HG03135 (cell line): ENCODE results near the gene MLLT1.
"Not testable (repeated sequence)": the region's sequence is repeated elsewhere in the genome, so short reads cannot be mapped to it uniquely, and the experiment has no call there.

Source experiments
- ATAC-seq: cut with Tn5 transposase; IDR thresholded peaks from one replicate; pipeline ENCODE4 v1.9.1; 2021; ENCODE audit warnings: mild to moderate bottlenecking, moderate library complexity; ENCODE audit not compliant: unreplicated experiment

MLLT1 gene, protein sequence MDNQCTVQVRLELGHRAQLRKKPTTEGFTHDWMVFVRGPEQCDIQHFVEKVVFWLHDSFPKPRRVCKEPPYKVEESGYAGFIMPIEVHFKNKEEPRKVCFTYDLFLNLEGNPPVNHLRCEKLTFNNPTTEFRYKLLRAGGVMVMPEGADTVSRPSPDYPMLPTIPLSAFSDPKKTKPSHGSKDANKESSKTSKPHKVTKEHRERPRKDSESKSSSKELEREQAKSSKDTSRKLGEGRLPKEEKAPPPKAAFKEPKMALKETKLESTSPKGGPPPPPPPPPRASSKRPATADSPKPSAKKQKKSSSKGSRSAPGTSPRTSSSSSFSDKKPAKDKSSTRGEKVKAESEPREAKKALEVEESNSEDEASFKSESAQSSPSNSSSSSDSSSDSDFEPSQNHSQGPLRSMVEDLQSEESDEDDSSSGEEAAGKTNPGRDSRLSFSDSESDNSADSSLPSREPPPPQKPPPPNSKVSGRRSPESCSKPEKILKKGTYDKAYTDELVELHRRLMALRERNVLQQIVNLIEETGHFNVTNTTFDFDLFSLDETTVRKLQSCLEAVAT

DNA sequence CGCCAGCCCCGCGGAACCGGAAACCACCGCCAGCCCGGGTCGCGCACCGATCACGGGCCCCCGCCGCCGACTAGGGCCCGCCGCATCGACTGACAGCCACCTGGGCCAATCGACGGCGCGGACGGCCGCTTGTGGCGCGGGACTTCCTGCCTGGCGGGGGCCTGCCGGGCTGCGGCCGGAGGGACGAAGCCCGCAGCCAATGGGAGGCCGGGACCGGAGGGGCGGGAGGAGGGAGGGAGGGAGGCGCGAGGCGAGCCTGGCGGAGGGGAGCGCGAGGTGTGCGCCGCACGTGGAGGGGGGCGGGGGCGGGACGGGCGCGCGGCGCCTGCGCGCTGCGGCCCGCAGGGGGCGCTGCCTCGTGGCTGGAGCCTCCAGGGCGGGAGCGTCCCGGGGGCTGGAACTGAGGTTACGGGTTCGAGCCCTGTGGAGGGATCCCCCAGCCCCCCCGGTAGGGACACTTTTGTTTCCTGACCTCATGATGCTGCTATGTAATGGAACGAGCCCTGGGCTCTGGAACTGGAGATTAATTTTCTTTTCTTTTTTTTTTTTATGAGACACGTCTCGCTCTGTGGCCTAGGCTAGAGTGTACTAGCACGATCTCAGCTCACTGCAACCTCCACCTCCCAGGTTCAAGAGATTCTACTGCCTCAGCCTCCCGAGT, at the start of gene MLLT1:
Gene MLLT1, minus strand, starts transcription at position 45 of the 661 bp plus-strand sequence. CDS start 191 bp downstream, outside the sequence.
- peak; percentile 86 for ATAC-seq

DNA sequence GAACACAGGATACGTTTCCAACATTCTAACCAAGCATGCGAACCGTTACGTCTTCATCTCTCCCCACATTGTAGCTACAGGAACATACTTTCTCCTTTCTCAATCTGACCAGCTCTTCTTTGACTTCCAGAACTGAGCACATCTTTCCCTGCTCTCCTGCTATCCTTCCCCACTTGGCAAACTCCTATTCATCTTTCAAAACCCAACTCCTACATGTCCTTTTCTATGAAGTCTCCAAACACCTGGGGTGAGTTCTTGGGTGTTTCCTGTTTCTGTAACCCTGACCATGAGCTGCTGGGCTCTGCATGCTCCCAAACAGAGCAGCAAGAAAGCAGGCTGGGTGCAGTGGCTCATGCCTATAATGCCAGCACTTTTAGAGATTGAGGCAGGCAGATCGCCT, 47.0 kb upstream of the MLLT1 start:
- ATAC-seq: no peak

DNA sequence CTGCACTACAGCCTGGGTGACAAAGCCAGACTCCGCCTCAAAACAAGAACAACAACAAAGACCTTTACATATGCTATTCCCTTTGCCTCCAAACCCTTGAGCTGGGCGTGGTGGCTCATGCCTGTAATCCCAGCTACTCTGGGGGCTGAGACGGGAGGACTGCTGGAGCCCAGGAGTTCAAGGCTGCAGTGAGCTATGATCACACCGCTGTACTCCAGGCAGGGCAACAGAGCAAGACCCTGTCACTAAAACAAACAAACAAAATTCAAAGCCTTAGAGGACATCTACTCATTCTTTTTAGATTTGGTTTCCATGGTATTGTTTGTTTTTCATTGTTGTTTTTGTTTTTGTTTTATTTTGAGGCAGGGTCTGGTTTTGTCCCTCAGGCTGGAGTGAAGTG, 45.8 kb upstream of the MLLT1 start:
- ATAC-seq: no peak

DNA sequence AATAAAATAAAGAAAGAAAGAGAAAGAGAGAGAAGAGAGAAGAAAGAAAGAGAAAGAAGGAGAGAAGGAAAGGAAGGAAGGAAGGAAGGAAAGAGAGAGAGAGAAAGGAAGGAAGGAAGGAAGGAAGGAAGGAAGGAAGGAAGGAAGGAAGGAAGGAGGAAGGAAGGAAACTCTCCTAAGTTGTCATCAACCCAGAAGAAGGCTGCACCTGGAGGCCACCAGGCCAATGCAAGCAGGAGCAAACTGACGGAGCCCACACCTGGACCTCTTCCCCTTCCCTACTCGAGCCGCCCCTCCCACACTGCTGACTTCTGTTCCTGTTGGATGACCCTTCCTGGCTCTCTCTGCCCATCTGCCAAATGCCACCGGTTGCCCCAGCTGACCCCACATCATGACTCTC, 45.0 kb upstream of the MLLT1 start:
- no peak for ATAC-seq

DNA sequence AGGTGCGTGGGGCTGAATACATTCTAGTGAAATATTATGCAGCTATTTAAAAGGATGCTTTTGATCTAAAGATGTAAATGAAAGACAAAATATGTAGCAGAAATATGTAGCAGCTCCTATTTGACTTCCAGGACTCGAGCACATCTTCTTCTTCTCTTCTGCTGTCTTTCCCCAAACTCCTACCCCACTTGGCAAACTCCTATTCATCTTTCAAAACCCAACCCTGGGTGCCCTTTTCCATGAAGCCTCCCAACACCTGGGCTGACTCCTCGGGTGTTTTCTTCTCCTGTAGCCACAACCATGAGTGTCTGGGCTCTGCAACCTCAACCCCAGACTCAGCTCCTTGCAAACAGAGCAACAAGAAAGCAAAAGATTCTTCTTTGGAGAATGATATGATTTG, 42.5 kb upstream of the MLLT1 start:
- ATAC-seq: no peak

DNA sequence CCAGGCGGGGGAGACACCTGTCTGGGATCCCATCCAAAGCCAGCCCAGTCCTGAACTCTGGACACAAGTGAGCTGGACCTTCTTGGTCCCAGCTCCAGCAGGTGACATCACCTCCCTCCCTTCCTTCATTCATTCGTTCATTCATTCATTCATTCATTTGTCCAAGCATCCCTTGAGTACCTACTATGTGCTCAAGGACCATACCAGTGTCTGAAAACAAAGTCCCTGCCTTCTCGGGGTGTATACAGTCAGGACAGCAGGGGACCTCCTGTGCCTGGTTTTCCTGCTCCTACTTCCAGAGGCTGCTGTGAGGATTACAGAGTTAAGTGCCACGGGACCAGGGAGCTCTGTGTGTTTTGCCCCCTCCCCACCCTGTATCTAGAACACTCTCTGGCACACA, 39.6 kb upstream of the MLLT1 start:
- ATAC-seq: no peak

DNA sequence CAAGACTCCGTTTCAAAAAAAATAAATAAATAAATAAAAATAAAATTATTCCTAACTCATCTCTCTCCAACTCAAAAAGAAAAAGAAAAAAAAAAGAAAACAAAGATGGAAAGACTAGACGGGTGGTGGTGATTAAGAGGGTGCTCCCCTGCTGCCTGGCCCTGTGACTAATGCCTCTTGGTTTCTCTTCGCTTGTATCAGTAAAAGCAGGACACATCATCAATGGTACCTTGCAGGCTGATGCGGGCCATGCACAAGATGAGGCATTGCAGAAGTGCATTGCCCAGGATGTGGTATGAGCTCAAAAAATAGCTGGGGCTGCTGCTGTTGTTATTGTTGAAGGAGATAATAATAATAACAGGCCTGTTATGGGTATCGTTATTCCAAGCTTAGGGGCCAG, 39.0 kb upstream of the MLLT1 start:
- no peak for ATAC-seq

DNA sequence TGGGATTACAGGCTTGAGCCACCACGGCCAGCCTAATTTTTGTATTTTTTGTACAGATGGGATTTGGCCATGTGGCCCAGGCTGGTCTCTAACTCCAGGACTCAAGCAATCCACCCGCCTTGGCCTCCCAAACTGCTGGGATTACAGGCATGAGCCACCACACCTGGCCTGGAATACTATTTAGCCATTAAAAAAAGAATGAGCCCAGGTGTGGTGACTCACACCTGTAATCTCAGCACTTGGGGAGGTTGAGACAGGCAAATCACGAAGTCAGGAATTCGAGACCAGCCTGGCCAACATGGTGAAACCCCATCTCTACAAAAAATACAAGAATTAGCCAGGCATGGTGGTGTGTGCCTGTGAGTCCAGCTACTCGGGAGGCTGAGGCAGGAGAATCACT, 35.9 kb upstream of the MLLT1 start:
- not testable (repeated sequence) for ATAC-seq

DNA sequence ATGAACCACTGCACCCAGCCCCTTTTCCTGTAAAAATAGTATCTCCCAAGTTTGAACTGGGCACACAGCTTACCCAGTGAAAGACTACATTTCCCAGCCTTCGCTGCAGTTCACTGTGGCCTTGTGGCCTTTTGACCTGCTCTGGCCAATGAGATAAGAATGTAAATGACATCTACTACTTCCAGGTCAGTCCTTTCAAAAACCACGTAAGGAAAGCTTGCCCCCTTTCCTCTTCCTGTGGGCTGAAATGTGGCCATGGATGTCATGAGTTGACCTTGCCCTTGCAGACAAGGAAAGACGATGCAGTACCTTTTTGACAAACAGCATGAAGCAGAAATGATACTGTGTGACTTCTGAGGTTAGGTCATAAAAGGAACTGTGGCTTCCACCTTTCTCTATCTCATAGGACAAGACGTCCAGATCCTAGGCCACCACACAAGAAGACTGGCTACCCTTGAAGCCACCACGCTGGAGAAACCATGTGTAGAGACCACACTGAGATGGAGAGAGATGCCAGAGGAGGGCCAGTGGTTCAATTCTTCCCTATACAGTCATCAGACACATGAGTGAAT, 33.7 kb upstream of the MLLT1 start:
- no peak for ATAC-seq

DNA sequence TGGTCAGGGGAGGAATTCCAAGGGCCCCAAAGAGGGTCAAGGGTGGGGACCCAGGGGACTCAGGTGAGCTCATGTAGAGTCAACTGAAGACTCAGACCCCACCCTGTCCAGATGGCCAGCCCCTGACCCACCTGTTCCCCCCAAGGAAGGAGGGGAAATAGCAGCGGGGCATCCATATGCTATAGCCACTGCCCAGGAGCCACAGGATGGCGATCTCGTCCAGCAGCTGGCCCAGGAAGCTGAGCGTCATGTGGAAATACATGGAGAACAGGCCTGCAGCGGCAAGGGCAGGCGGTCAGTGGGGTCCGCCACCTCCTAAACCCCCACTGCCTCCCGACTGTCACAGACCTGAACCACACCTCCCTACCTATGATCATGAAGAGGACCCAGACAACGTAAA, 32.2 kb upstream of the MLLT1 start:
- no peak for ATAC-seq

DNA sequence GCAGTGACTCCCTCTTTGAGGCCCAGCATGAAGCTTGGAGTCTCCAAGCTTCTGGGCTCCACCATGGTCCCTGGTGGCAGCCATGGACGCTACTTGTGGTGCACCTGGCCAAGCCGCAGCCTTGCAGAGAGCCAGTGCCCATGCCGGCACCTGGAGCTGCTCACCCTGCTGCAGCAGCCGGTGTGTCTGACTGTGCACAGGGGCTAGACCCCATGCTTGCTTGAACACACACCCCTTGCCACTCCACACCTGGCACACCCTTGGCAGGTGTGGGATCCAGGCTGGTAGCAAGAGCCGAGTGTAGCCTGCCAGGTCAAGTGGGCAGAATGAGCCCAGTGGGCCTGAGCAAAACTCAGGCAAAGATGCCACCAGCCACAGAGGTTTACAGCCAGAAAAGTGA, 18.6 kb upstream of the MLLT1 start:
- no peak for ATAC-seq

DNA sequence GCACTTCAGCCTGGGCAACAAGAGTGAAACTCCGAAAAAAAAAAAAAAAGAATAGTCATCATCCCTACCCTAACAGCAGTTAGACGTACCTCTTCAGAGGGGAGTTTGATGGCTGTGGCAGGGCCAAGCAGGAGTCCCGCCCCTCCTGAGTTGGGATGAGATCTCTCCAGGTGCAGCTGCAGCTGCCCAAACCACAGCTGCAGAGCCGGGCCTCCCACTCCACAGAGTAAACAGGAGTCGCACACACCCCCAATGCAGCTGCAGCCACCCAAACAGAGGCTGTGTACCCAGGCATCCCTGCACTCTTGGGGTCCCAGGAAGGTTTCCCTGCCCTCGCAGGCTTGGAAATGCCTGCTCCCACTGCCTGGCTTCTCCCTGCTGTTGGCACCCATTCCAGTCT, 17.4 kb upstream of the MLLT1 start:
- no peak for ATAC-seq

DNA sequence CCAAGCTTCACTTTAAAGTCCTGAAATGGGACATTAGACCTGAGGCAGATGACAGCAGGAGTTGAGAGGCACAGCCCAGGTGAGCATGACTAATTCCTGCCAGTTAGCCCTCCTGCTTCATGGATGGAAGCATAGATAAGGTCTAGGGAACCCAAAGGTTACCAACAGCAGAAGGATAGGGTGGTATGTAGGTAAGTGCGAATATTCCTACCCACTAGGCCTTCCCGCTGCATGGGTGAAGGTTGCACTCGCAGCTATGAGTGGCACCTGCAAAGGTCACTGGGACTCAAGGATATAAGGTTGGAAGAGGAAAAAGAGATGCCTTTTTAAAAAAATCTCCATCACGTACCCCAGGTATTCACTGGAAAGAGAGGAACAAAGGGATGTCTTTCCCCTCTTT, 12.2 kb upstream of the MLLT1 start:
- ATAC-seq: no peak

DNA sequence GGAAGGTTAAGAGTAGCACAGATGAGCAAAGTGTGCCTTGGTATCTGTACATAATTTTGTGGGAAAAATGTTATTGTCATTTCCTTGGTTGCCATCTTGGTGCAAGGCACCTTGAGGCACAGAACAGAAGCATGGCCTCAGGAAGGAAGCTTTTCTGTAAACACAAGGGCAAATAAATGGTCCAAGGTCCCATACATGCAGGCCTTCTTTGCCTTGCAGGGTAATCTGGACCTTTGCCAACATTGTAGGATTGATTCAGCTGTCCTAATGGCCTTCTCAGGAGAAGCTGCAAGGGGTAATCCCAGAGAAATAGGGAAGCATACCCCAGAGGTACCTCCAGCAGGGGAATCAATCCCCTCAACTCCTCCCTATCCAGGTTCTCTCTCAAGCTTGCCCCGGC, 9.0 kb upstream of the MLLT1 start:
- no peak for ATAC-seq

DNA sequence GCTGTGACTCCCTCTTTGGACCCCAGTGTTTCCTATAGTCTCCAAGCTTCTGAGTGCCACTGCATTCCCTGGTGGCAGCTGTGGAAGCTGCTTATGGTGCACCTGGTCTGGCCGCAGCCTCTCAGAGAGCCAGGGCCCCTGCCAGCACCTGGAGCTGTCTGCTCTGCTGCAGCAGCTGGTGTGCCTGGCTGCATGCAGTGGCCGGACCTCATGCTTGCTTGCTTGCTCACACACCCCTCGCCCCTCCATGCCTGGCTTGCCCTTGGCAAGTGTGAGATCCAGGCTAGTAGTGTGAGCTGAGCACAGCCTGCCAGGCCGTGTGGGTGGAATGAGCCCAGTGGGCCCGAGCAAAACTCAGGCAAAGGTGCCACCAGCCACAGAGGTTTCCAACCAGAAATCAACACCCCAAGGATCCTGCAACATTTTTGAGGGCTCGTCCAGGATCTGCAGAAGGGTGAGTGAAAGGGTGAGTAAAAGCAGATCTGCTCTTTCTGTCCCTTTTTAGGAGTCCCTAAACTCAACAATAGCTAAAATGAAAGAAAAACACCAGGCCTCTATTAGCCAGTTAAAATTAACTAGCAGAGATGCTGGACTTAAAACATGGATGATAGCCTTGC, 7.6 kb upstream of the MLLT1 start:
- no peak for ATAC-seq

DNA sequence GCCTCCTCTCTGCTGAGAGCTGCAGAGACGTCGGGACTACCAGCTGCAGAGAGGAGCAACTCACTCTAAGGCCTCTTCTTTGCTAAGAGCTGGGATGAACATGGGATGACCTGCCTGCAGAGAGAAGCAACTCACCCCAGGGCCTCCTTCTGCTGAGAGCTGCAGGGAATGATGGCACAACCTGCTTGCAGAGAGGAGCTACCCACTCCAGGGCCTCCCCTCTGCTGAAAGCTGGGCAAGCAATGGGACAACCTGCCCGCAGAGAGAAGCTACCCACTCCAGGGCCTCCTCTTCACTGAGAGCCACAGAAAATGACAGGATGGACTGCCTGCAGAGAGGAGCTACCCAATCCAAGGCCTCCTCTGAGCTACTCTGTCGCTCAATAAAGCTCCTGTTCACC, 6.9 kb upstream of the MLLT1 start:
- no peak for ATAC-seq

DNA sequence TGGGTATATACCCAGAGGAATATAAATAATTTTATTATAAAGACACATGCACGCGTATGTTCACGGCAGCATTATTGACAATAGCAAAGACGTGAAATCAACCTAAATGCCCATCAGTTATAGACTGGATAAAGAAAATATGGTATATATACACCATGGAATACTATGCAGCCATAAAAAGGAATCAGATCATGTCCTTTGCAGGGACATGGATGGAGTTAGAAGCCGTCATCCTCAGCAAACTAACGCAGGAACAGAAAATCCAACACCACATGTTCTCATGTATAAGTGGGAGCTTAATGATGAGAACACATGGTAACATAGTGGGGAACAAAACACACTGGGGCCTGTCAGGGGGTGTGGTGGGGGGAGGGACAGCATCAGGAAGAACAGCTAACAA, 2.6 kb upstream of the MLLT1 start:
- not testable (repeated sequence) for ATAC-seq

DNA sequence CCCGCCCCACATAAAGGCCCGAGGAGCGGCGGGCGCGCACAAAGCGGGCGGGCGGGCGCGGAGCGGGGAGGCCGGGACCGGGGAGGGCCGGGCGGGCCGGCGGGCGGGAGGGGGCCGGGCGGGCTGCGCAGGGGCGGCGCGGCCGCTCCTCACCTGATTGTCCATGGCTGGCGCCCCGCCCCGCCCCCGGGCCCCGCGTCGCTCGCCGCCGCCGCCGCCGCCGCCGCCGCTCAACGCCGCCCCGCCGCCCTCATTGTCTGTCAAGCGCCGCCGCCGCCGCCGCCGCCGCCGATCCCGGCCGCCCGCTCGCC, 200 bp downstream of the MLLT1 start:
- peak; percentile 38 for ATAC-seq

DNA sequence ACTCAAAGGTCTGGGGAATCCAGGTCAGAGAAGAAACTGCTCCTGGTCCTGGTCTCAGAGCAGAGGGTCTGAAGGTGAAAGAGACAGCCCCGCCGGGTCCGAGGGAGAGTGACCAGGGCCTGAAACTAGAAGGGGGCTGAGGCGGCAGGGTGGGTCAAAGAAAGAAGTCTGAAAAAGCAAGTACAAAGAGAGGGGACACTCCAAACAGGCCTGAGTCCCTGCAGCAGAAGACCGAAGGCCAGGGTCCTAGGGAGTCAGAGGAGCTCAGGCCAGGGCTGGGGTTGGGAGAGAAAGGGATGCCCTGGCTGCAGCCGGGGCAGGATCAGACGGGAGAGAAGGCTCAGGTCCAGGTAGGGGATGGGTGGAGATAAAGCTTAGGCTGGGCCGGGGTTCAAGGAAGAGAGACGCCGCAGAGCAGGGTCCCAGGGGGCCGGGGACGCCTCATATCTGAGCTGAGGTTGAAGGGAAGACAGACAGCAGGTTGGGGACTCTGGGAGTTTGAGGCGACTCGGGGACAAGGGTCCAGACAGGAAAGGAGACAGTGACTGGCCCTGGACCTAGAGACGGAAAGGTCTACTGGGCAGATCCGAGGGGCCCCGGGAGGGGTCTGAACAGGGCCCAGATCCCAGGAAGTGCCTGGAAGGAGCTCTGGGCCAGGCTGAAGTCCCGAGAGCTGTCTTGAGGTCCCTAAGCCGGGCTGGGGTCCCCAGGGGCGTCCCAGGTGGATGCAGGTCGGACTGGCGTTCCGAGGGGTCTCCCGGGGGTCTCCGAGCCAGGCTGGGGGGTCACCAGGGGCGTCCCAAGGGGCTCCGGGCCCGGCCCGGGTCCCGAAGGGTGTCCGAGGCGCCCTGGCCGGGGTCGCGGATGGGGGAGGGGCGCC, 795 bp downstream of the MLLT1 start:
- no peak for ATAC-seq

DNA sequence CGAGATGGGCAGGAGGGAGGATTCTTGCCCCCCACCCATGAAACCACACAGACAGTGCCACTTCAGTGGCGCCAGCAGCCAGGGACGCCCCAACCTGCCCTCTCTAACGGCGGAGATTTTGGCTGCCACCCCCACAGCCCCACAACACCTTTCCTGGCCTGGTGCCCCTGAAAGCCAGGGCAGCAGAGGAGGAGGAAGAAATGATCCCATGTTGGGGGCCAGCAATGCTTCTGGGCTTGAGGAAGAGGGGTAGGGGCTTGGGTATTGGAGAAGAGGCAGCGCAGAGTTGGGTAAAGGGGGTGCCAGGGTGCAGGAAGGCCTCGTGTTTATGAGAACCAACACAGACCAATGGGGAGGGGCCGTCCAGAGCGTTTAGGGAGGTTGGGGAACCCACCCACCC, 1.7 kb downstream of the MLLT1 start:
- no peak for ATAC-seq

DNA sequence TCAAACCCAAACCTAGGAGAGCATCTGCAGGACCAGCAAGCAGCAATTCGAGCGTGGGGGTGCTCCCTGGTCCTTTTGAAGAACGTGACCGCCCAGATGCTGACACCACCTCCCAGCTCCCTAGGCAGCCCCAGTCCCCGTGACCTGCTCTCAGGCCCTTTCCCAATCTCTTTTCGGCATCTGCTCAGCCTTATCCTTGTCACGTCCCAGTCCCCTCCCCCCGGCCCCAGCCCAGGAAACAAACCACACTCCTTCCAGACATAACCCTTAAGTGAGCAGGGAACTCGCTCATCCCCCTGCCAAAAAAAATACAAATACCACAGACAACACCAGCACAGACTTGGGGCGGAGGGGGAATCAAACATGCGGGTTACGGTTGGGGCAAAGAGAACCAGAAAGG, 3.3 kb downstream of the MLLT1 start:
- ATAC-seq: no peak
